HEK293 (cell line): ENCODE data around the gene CPA4.

Source experiments
- ATF2 ChIP-seq: fragments of 450-650 bp; formaldehyde crosslinking; IDR thresholded peaks from 2 replicates; pipeline ENCODE4 v1.5.1; 2016; ENCODE audit warnings: missing biosample characterization, missing genetic modification characterization, low read depth
- CTCF ChIP-seq: fragments of 450-650 bp; formaldehyde crosslinking; IDR thresholded peaks from 2 replicates; pipeline ENCODE4 v1.5.1; 2016; ENCODE audit warnings: missing biosample characterization, missing genetic modification characterization
- KLF7 ChIP-seq: fragments of 450-650 bp; formaldehyde crosslinking; IDR thresholded peaks from 2 replicates; pipeline ENCODE4 v1.5.1; 2016; ENCODE audit warnings: missing biosample characterization, missing genetic modification characterization, borderline replicate concordance
- ZNF23 ChIP-seq: fragments of 450-650 bp; formaldehyde crosslinking; IDR thresholded peaks from 2 replicates; pipeline ENCODE4 v1.5.1; 2016; ENCODE audit warnings: missing biosample characterization, missing genetic modification characterization, borderline replicate concordance
- ZNF768 ChIP-seq: fragments of 450-650 bp; formaldehyde crosslinking; IDR thresholded peaks from 2 replicates; pipeline ENCODE4 v1.5.1; 2018; ENCODE audit warnings: missing biosample characterization, mild to moderate bottlenecking, missing genetic modification characterization
- ZNF777 ChIP-seq: fragments of 450-650 bp; formaldehyde crosslinking; IDR thresholded peaks from 2 replicates; pipeline ENCODE4 v1.5.1; 2017; ENCODE audit warnings: missing biosample characterization, missing genetic modification characterization, borderline replicate concordance
- TF ChIP-seq, protein P1 (sequence below): fragments of 450-650 bp; formaldehyde crosslinking; IDR thresholded peaks from 2 replicates; pipeline ENCODE4 v1.5.1; 2017; ENCODE audit warnings: missing biosample characterization, missing genetic modification characterization
- TF ChIP-seq, protein P2 (sequence below): fragments of 450-650 bp; formaldehyde crosslinking; IDR thresholded peaks from 2 replicates; pipeline ENCODE4 v1.5.1; 2016; ENCODE audit warnings: missing biosample characterization, missing genetic modification characterization, low read depth

- TF ChIP-seq, protein P1, sequence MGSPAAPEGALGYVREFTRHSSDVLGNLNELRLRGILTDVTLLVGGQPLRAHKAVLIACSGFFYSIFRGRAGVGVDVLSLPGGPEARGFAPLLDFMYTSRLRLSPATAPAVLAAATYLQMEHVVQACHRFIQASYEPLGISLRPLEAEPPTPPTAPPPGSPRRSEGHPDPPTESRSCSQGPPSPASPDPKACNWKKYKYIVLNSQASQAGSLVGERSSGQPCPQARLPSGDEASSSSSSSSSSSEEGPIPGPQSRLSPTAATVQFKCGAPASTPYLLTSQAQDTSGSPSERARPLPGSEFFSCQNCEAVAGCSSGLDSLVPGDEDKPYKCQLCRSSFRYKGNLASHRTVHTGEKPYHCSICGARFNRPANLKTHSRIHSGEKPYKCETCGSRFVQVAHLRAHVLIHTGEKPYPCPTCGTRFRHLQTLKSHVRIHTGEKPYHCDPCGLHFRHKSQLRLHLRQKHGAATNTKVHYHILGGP (tag by site-specific recombination) = no peak
- TF ChIP-seq ZNF777 (tag by site-specific recombination) (no peak), CTCF (tag by site-specific recombination) (no peak), ZNF23 (tag by site-specific recombination) (no peak), ATF2 (tag by site-specific recombination) (no peak), KLF7 (tag by site-specific recombination) (no peak), ZNF768 (tag by site-specific recombination) (no peak)
- TF ChIP-seq, protein P2, sequence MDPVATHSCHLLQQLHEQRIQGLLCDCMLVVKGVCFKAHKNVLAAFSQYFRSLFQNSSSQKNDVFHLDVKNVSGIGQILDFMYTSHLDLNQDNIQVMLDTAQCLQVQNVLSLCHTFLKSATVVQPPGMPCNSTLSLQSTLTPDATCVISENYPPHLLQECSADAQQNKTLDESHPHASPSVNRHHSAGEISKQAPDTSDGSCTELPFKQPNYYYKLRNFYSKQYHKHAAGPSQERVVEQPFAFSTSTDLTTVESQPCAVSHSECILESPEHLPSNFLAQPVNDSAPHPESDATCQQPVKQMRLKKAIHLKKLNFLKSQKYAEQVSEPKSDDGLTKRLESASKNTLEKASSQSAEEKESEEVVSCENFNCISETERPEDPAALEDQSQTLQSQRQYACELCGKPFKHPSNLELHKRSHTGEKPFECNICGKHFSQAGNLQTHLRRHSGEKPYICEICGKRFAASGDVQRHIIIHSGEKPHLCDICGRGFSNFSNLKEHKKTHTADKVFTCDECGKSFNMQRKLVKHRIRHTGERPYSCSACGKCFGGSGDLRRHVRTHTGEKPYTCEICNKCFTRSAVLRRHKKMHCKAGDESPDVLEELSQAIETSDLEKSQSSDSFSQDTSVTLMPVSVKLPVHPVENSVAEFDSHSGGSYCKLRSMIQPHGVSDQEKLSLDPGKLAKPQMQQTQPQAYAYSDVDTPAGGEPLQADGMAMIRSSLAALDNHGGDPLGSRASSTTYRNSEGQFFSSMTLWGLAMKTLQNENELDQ (tag by site-specific recombination) = no peak
Observed at GRCh38 chr7:130266961-130267321, 26.0 kb upstream of the CPA4 start.
